ENCODE results near the gene CDS2.
A peak's percentile ranks its signal among the peaks of the same experiment; 100 is the strongest.

The CDS2 gene

DNA sequence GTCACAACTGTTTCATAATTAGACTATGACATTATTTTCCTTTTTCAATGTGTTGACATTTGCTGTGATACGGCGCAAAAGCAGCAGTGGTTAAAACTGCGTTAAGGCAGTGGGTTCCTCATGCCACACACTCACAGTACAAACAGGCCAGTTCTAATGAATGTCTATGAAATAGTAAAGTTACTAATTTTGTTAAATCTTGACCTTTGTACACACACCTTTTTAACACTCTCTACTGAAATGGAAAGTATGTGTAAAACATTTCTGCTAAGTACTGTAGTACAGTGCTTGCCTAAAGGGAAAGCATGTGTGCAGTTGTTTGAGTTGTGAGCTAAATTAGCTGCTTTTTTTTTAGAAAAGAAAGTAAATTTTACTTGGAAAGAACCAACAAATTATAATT, 60.3 kb downstream of the CDS2 start:
- no peaks in the 10 kb centered on the region for H3K9me3 ChIP-seq (ENCODE audit: severe bottlenecking)
- H3K4me3 ChIP-seq (ENCODE audit: low read depth, low read length), result no peak overlapping the region
- TF ChIP-seq, protein P1, sequence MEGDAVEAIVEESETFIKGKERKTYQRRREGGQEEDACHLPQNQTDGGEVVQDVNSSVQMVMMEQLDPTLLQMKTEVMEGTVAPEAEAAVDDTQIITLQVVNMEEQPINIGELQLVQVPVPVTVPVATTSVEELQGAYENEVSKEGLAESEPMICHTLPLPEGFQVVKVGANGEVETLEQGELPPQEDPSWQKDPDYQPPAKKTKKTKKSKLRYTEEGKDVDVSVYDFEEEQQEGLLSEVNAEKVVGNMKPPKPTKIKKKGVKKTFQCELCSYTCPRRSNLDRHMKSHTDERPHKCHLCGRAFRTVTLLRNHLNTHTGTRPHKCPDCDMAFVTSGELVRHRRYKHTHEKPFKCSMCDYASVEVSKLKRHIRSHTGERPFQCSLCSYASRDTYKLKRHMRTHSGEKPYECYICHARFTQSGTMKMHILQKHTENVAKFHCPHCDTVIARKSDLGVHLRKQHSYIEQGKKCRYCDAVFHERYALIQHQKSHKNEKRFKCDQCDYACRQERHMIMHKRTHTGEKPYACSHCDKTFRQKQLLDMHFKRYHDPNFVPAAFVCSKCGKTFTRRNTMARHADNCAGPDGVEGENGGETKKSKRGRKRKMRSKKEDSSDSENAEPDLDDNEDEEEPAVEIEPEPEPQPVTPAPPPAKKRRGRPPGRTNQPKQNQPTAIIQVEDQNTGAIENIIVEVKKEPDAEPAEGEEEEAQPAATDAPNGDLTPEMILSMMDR (IDR thresholded peaks at IDR 0.05; ENCODE audit: low read depth, low read length), result no peak
- no peak overlapping the region for H3K27ac ChIP-seq
- H3K36me3 ChIP-seq, result peaks cover 26% of the 10 kb centered on the region
- H3K27me3 ChIP-seq (ENCODE audit: insufficient read depth, low read depth, severe bottlenecking), result no peaks in the 10 kb centered on the region
- no peak for DNase-seq

DNA sequence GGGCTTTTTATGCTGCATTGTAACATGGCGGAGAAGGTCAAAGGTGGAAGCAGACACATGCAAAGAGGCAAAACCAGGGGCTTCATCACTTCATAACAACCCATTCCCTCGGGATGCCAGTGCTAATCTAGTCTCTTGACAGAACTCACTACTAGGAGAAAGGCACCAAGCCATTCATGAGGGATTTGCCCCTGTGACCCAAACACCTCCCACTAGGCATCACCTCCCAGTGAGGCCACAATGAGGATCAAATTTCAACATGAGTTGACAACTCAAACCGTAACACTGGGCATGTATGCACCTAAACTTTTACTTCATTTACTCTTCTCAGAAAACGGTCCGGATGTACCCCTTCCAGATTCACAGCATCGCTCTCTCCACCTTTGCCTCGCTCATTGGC, 61.9 kb downstream of the CDS2 start:
- peaks cover 23% of the 10 kb centered on the region for H3K36me3 ChIP-seq
- no peaks in the 10 kb centered on the region for H3K27me3 ChIP-seq (ENCODE audit: insufficient read depth, low read depth, severe bottlenecking)
- TF ChIP-seq, protein P1 (IDR thresholded peaks at IDR 0.05; ENCODE audit: low read depth, low read length), result no peak
- no peak overlapping the region for H3K27ac ChIP-seq
- DNase-seq, result no peak
- H3K9me3 ChIP-seq (ENCODE audit: severe bottlenecking), result no peaks in the 10 kb centered on the region
- H3K4me3 ChIP-seq (ENCODE audit: low read depth, low read length), result no peak overlapping the region

DNA sequence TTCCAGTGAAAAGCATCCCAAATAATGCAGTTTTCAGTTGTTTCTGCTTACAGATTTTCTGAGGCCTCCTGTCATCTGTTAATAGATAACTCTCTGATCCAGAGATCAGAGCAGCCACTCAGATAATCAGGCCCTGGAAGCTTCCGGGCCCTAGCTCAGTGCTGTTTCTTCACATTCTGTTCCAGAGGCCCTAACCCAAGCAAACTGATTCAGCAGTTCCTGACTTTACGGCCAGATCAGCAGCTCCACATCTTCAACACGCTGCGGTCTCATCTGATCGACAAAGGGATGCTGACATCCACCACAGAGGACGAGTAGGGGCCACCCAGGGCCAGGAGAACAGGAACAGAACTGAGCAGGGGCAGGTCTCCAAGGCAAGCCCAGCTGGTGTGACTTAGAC, 63.1 kb downstream of the CDS2 start:
- no peaks in the 10 kb centered on the region for H3K27me3 ChIP-seq (ENCODE audit: insufficient read depth, low read depth, severe bottlenecking)
- TF ChIP-seq, protein P1 (IDR thresholded peaks at IDR 0.05; ENCODE audit: low read depth, low read length), result no peak
- no peaks in the 10 kb centered on the region for H3K9me3 ChIP-seq (ENCODE audit: severe bottlenecking)
- no peak overlapping the region for H3K4me3 ChIP-seq (ENCODE audit: low read depth, low read length)
- no peak for DNase-seq
- H3K36me3 ChIP-seq, result peaks cover 23% of the 10 kb centered on the region
- H3K27ac ChIP-seq, result no peak overlapping the region

DNA sequence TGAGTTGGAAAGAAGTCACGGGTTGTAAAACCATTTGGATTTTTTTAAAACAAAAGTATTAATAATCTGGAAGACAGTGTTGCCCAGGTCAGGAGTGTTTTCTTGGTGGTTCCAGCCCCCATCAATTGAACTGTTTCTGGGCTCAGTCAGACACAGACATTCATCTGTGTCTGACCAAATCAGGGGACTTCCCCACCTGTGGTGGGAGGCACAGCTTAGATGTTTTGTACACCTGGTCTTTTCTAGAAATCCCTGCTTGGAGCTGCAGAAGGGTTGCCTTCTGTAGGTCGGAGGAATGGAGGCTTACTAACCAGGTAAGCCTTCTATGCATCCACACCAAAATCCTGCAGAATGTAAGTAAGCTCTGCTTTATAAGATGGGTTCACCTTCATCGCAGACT, 63.6 kb downstream of the CDS2 start:
- TF ChIP-seq, protein P1 (IDR thresholded peaks at IDR 0.05; ENCODE audit: low read depth, low read length), result no peak
- no peak for DNase-seq
- no peaks in the 10 kb centered on the region for H3K27me3 ChIP-seq (ENCODE audit: insufficient read depth, low read depth, severe bottlenecking)
- no peak overlapping the region for H3K4me3 ChIP-seq (ENCODE audit: low read depth, low read length)
- no peak overlapping the region for H3K27ac ChIP-seq
- no peaks in the 10 kb centered on the region for H3K9me3 ChIP-seq (ENCODE audit: severe bottlenecking)
- H3K36me3 ChIP-seq, result peaks cover 23% of the 10 kb centered on the region

DNA sequence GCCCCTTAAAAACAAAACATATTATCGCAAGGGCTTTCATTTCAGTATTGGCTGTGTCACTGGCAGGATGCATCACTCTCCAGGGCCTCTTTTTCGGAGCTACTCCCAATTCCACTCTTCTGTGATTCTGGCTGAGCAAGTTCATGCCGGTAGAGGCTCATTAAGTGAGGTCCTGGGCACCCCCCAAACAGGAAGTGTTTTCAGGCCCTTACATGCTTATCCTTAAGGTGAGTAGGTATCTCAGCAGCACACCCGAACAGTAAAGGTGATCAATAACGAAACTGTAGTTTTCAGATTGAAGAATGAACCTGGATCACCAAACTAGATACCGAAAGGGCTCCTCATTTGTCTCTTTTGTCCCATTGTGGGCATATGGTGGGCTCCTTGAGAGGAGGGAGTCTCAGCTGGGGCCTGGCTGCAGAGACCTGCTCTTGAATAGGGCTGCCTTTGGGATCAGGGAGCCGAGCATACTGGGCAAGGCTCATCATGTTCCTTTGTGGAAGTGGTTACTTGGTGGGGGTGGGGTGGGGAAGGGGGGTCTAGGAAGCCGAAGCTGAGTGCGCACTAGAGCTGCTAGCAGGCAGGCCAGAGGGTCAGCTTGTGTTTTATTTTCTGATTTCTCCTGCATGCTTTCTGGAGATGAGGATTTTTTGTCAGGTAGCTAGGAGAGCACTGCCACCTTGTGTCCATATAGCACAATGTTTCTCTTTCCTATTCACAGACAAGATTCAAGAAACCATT, 65.2 kb downstream of the CDS2 start:
- Histone ChIP-seq H3K9me3 (ENCODE audit: severe bottlenecking) (no peaks in the 10 kb centered on the region), H3K36me3 (peaks cover 16% of the 10 kb centered on the region), H3K27ac (0 out of 2 replicates have a peak overlapping the region, but pooled peaks have one; percentile 2), H3K27me3 (ENCODE audit: insufficient read depth, low read depth, severe bottlenecking) (no peaks in the 10 kb centered on the region), H3K4me3 (ENCODE audit: low read depth, low read length) (no peak overlapping the region)
- TF ChIP-seq, protein P1 (IDR thresholded peaks at IDR 0.05; ENCODE audit: low read depth, low read length), result peak; percentile 72
- DNase-seq, result peak; percentile 24

Data from WERI-Rb-1 (cell line).